OCI-M2 (cell line): ENCODE measurements around the gene CD79B.

Source experiments
- DNase-seq: peaks from one replicate; lab custom pipeline; 2025; ENCODE audit not compliant: unreplicated experiment; lab: John Stamatoyannopoulos, UW

The CD79B gene

DNA sequence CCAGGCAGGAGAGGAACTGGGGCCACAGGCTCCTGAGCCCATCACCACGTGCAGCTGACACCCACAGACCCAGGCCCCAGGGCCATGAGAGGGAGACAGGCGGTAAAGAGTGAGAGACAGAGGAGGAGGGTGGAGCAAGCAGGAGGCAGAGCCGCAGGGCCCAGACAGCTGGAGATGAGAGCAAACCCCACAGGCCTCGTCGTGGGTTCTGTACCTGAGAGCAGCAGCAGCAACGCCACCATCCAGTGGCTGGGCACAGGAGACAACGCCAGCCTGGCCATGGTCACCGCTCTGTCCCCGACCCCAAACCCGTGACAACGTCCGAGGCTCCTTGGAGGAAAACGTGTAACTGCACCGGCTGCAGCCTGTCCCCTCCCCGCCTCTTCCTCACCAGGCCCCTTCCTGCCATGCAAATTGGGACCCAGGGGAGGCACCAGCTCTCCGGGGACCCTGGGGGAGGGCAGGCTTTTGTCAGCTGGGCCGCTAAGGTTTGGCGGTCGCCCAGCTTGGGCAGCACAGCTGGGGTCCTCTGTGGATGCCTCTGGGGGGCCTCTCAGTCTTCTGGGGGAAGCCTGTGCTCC, at the start of gene CD79B:
Gene CD79B, minus strand, starts transcription at position 351 of the 581 bp plus-strand sequence. Its CDS starts 70 bp downstream, at position 281.
- DNase-seq = no peak

DNA sequence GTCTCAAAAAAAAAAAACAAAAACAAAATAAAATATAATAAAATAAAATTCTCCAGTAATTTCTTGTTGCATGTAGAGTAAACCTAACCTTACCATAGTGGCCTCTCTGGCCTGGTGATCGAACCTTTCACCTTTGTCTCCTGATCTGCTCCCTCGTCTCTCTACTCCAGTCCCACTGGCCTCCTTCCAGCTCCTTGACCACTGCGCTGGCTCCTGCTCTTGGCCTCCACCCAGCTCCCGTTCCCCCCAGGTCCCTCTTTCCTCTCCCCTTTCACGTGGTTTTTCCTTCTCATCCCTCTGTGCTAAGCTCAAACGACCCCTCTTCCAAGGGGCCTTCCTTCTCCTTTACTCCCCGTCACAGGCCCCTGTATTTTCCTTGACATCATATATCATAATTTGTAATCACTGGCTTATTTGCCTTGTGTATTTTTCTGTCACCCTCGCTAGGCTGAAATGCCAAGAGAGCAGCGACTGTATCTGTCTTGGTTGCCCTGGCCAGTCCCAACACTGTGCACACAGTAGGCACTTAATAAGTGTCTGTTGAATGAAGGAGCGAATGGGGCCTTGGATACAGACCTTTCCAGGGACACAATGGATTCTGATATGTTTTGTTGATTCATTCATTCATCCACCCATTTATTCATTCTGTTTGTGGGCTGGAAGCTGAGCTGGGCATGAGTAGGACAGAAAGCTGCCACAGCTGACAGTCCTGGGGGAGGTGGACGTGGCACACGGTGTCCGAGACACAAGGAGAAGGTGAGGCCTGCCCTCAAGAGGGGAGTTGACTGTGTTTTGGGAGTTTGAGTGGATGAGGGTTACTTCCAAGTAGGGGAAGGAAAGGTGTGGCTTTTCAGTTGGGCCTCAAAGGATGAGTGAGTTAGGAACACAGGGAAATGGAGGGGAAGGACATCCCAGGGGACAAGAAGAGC, 46.4 kb upstream of the CD79B start:
- DNase-seq = no peak

GRCh38 chr17:63976702-63977101, 44.6 kb upstream of the CD79B start:
- DNase-seq = no peak

DNA sequence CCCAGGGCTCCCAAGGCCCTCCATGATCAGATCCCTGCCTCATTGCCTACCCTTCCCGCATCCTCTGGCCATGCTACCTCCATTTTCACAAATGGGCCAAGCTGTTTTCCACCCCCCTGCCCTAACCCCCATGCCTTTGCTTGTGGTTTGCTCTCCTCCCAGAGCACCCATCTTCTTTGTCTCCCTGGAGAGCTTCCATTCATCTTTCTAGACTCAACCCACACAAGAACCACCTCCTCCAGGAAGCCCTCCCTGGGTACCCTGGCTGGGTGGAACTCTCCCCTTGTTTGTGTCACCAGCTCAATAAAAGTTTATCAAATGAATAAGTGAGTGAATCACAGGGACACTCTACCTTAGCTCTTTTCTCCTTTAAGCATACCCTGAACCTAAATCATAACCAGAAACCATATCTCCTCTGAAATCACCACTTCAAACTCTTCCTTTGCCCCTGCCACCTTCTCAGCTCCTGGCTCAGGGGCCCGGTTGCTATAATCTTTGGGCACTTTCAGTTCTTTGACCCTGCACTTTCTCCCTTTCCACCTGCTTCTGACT, 43.5 kb upstream of the CD79B start:
- DNase-seq = no peak

- no peak for DNase-seq
Observed at GRCh38 chr17:63974594-63975192, 42.6 kb upstream of the CD79B start.

DNA sequence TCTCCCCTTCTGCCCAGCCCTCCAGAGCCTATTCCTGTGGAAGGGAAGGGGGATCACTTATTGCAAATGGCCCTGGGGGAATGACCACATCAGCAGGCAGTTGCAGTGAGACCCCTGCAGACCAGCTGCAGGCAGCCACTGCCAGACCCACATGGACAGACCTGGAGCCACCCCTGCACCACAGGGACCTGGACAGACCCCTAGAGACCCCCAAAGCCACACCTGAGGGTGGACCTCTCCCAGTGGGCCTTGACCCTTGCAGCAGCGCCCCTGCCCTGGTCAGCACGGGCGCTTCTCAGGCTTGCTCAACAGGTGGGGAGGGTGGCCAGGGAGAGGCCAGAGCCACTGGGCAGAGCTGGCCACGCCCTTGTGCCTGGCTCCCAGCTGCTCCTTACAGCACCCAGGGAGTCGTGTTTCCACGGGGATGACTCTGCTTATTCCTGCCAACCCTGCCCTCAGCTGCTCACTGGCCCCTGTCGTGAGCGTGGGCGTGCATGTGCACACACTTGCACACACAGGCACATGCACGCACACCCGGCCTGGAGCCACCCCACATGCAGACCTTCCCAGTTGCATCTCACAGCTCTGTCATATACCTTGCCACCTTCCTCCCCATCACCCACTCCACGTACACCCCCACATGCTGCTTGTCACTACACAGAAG, 41.9 kb upstream of the CD79B start:
- no peak for DNase-seq

GRCh38 chr17:63973247-63973646, 41.1 kb upstream of the CD79B start:
- no peak for DNase-seq

DNA sequence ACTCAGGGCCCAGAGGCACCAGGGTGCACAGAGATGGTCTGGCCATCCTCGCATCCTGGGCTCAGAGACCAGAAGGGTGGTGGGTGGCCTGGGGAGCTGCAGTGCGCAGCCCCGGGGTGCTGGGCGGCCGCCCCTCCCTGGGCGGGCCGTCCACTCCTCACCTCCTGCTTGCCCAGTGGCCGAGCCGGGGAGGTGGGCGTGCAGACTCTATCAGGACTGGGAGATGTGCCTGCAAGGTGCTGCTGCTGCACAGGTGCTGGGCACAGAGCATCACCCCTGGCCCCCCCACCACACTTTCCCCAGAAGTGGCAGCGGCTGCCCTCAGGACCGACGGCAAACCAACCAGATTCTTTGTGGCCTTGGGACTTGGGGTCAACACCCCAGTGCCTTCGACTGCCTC, 40.7 kb upstream of the CD79B start, which contains the start of gene SCN4A:
Gene SCN4A, minus strand, starts transcription at position 123 of the 400 bp plus-strand sequence. Its CDS starts 77 bp downstream, at position 46.
- DNase-seq = no peak

DNA sequence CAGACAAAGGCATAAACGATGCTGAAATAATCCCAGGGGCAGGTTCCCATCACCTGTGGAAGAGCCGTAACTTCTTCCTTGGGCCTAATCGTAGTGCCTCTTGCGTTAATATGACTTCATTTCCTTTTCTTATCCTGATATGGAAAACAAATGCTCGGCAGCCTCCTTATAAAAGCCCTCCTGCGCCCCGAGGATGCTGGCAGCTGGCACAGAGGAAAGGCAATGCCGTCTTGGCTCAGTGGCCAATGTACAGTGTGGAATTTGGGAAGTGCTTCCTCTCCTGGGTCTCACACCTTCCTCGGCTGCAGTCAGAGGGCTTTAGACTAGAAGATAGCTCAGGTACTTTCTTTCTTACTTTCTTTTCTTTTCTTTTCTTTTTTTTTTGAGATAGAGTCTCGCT, 37.1 kb upstream of the CD79B start:
- DNase-seq = no peak

DNA sequence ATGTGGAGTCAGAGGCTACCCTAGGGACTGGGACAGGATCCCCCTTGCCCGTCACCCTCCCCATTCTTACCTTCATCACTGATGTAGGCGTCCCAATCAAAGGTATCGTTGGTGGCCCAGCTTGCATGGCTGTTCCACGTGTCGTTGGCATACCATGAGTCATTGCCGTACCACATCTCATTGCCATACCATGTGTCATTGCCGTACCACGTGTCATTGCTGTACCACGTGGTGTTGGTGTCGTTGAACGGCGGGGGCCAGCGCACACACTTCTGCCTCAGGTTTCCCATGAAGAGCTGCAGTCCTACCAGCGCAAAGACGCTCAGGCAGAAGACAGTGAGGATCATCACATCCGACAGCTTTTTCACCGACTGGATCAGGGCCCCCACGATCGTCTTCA, 35.8 kb upstream of the CD79B start:
- DNase-seq = no peak

DNA sequence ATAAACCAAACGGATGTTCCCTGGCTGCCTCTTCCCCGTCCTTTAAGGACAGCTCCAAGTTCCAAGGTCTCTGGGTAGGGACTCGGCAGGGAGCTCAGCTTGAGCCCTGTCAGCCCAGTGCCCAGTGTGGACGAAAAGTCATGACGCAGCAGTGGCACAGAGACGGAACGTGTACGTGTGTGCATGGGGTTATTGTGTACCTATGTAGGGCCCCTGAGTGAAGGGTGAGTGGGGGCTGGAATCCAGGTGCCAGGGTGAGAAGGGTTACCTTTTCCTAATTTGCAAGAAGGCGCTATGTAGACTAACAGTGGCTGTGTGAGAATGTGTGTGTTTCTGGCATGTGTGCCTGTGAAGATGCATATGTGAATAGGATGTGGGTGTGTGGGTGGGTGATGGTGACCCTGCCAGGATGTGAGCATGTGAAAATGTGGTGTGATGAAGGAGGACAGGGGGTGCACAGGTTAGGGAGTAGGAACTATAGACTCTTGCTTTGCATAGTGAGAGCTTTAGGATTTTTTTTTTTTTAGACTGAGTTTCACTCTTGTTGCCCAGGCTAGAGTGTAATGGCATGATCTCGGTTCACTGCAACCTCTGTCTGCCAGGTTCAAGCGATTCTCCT, 34.6 kb upstream of the CD79B start:
- no peak for DNase-seq

DNA sequence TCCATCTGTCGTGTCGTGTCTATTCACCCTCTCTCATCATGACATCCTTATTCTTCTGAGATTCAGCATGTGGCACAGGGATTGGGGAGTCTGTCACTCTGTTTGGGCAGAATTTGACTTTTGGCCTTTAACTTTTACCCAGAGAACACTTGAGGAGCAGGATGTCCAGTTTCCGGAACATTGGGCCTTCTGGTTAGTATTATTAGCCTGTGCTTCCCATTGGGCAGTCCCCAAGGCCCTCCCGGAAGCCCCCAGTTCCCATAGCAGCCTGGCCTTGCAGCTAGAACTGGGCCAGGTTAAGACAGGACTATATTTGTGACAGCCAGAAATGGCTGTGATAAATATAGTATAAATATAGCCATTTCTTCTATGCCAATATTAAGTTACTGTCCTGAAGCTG, 31.0 kb upstream of the CD79B start:
- DNase-seq = no peak

GRCh38 chr17:63962298-63962744, 30.2 kb upstream of the CD79B start:
- DNase-seq = no peak

- DNase-seq = no peak
Observed at GRCh38 chr17:63961355-63962212, 29.5 kb upstream of the CD79B start.

DNA sequence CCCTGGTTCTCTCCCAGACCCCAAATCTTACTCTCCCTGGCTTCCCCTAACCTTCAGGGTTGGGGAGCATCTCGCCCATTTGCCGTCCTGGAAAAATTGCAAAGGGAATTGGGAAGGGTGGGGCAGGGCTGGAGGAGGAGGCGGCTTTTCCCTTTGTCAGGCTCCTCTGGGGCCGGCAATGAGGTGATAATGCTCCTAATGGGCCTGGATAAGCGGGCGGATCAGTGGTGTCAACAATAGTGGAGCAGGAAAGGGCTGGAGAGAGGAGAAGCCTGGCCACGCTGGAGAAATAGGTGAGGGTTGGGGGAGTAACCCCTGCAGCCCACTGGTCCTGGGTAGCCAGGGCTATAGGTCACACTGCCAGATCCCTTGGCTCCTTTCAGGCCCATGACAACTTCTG, 28.3 kb upstream of the CD79B start:
- DNase-seq = no peak

DNA sequence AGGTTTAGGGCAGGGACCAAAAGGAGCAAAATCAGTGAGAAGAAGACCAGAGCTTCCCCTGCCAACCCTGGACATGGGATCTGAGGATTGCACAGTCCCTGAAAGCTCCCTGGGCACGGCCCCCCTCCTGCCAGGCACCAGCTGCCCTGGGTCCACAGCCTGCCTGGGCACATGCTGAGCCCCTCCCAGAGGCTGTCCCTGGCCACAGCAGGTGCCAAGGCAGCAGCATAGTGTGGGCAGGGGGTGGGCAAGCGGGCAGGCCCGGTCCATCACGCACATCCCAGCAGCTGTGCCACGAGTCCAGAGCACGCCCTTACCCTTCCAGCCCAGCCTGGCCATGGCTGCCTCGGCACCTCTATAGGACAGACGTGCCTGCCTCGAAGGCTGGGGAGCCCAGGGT, 27.9 kb upstream of the CD79B start:
- no peak for DNase-seq

GRCh38 chr17:63956296-63956920, 24.3 kb upstream of the CD79B start:
- DNase-seq = no peak

GRCh38 chr17:63955791-63956190, 23.7 kb upstream of the CD79B start:
- no peak for DNase-seq

- DNase-seq = no peak
Observed at GRCh38 chr17:63955232-63955631, 23.1 kb upstream of the CD79B start.
